ENCODE results near the gene DMRTB1.

DNA sequence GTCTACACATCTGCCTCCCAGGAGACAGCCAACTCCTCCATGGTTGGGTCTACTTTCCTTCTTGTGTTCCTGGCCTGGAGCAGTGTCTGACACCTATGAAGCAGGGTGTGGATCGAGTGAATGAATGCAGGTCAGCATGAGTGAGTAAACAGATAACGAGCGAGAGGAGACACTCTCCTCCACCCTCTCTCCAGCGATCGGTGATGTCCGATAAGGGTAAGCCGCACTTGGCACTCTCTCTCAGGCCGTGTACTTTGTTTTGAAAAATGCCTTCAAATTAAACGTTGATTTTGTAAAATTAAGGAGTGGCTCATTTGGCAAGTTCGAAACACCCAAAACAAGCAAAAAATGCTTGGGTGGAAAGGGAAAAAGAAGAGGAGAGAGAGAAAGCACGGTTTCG, 43.8 kb upstream of the DMRTB1 start:
- TF ChIP-seq, protein P1, sequence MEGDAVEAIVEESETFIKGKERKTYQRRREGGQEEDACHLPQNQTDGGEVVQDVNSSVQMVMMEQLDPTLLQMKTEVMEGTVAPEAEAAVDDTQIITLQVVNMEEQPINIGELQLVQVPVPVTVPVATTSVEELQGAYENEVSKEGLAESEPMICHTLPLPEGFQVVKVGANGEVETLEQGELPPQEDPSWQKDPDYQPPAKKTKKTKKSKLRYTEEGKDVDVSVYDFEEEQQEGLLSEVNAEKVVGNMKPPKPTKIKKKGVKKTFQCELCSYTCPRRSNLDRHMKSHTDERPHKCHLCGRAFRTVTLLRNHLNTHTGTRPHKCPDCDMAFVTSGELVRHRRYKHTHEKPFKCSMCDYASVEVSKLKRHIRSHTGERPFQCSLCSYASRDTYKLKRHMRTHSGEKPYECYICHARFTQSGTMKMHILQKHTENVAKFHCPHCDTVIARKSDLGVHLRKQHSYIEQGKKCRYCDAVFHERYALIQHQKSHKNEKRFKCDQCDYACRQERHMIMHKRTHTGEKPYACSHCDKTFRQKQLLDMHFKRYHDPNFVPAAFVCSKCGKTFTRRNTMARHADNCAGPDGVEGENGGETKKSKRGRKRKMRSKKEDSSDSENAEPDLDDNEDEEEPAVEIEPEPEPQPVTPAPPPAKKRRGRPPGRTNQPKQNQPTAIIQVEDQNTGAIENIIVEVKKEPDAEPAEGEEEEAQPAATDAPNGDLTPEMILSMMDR (IDR thresholded peaks at IDR 0.05 in 2 of 3, conservative IDR thresholded peaks at IDR 0.05 in 1 of 3; ENCODE audit: borderline replicate concordance in 1 of 3, insufficient read depth in 1 of 3, low read depth in 2 of 3, low read length in 2 of 3), result no peak
- no peak for TF ChIP-seq EZH2 (IDR thresholded peaks at IDR 0.05)
- TF ChIP-seq POLR2A (IDR thresholded peaks at IDR 0.05; ENCODE audit: borderline replicate concordance, extremely low read depth, insufficient read depth, insufficient read length), result no peak
- no peak for TF ChIP-seq ELF1 (IDR thresholded peaks at IDR 0.05; ENCODE audit: borderline replicate concordance, low read depth)
- no peak for TF ChIP-seq SP1 (IDR thresholded peaks at IDR 0.05; ENCODE audit: low read depth)
- TF ChIP-seq POLR2AphosphoS5 (IDR thresholded peaks at IDR 0.05; ENCODE audit: low read depth, low read length), result no peak
- TF ChIP-seq, protein P2, sequence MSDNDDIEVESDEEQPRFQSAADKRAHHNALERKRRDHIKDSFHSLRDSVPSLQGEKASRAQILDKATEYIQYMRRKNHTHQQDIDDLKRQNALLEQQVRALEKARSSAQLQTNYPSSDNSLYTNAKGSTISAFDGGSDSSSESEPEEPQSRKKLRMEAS (IDR thresholded peaks at IDR 0.05), result no peak
- TF ChIP-seq, protein P3, sequence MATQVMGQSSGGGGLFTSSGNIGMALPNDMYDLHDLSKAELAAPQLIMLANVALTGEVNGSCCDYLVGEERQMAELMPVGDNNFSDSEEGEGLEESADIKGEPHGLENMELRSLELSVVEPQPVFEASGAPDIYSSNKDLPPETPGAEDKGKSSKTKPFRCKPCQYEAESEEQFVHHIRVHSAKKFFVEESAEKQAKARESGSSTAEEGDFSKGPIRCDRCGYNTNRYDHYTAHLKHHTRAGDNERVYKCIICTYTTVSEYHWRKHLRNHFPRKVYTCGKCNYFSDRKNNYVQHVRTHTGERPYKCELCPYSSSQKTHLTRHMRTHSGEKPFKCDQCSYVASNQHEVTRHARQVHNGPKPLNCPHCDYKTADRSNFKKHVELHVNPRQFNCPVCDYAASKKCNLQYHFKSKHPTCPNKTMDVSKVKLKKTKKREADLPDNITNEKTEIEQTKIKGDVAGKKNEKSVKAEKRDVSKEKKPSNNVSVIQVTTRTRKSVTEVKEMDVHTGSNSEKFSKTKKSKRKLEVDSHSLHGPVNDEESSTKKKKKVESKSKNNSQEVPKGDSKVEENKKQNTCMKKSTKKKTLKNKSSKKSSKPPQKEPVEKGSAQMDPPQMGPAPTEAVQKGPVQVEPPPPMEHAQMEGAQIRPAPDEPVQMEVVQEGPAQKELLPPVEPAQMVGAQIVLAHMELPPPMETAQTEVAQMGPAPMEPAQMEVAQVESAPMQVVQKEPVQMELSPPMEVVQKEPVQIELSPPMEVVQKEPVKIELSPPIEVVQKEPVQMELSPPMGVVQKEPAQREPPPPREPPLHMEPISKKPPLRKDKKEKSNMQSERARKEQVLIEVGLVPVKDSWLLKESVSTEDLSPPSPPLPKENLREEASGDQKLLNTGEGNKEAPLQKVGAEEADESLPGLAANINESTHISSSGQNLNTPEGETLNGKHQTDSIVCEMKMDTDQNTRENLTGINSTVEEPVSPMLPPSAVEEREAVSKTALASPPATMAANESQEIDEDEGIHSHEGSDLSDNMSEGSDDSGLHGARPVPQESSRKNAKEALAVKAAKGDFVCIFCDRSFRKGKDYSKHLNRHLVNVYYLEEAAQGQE (IDR thresholded peaks at IDR 0.05; ENCODE audit: low read depth), result no peak
- TF ChIP-seq ZNF274 (IDR thresholded peaks at IDR 0.05; ENCODE audit: low read depth, low read length), result no peak
